ENCODE data around the gene RSBN1L.
A peak's percentile ranks its signal among the peaks of the same experiment; 100 is the strongest.
"Not testable (repeated sequence)": the region's sequence is repeated elsewhere in the genome, so short reads cannot be mapped to it uniquely, and the experiment has no call there.

RSBN1L gene

GRCh38 chr7:77770316-77770715 is 74.1 kb downstream of the RSBN1L start:
- no peak for DNase-seq (ENCODE audit: low spot score)

GRCh38 chr7:77771901-77772300 is 75.6 kb downstream of the RSBN1L start:
- DNase-seq (ENCODE audit: low spot score) = no peak

GRCh38 chr7:77778535-77778934 is 82.3 kb downstream of the RSBN1L start:
- no peak for DNase-seq (ENCODE audit: low spot score)

GRCh38 chr7:77782383-77782782 is 86.1 kb downstream of the RSBN1L start:
- no peak for DNase-seq (ENCODE audit: low spot score)

- DNase-seq (ENCODE audit: low spot score) = no peak
These were observed 86.9 kb downstream of the RSBN1L start for GRCh38 chr7:77783111-77783510.

- no peak for DNase-seq (ENCODE audit: low spot score)
These were observed 87.3 kb downstream of the RSBN1L start for GRCh38 chr7:77783545-77783944.

GRCh38 chr7:77784426-77784825 is 88.2 kb downstream of the RSBN1L start:
- not testable (repeated sequence) for DNase-seq (ENCODE audit: low spot score)

- DNase-seq (ENCODE audit: low spot score) = no peak
These were observed 89.8 kb downstream of the RSBN1L start for GRCh38 chr7:77786018-77786417.

GRCh38 chr7:77786741-77787140 is 90.5 kb downstream of the RSBN1L start:
- DNase-seq (ENCODE audit: low spot score) = no peak

GRCh38 chr7:77788327-77788902 is 92.2 kb downstream of the RSBN1L start:
- no peak for DNase-seq (ENCODE audit: low spot score)

- no peak for DNase-seq (ENCODE audit: low spot score)
These were observed 95.1 kb downstream of the RSBN1L start for GRCh38 chr7:77791336-77791735.

- DNase-seq (ENCODE audit: low spot score) = no peak
These were observed 95.7 kb downstream of the RSBN1L start for GRCh38 chr7:77791956-77792355.

- DNase-seq (ENCODE audit: low spot score) = no peak
These were observed 97.7 kb downstream of the RSBN1L start for GRCh38 chr7:77794000-77794399.

- DNase-seq (ENCODE audit: low spot score) = no peak
These were observed 99.8 kb downstream of the RSBN1L start for GRCh38 chr7:77796109-77796508.

GRCh38 chr7:77796960-77797359 is 100.7 kb downstream of the RSBN1L start:
- DNase-seq (ENCODE audit: low spot score) = no peak

- DNase-seq (ENCODE audit: low spot score) = no peak
These were observed 101.6 kb downstream of the RSBN1L start for GRCh38 chr7:77797734-77798393.

GRCh38 chr7:77798394-77799077 is 102.3 kb downstream of the RSBN1L start, which contains the start of the genes PHTF2 and TMEM60:
PHTF2 (plus strand) TSS chr7:77798773.
TMEM60 (minus strand) TSS chr7:77798434; CDS start chr7:77794373, 4,061 bp downstream.
- peak; percentile 100 for DNase-seq (ENCODE audit: low spot score)

- DNase-seq (ENCODE audit: low spot score) = peak; percentile 64
These were observed 103.1 kb downstream of the RSBN1L start for GRCh38 chr7:77799078-77799964.

- no peak for DNase-seq (ENCODE audit: low spot score)
These were observed 103.9 kb downstream of the RSBN1L start for GRCh38 chr7:77800158-77800557.

- no peak for DNase-seq (ENCODE audit: low spot score)
These were observed 104.5 kb downstream of the RSBN1L start for GRCh38 chr7:77800730-77801129.

GRCh38 chr7:77802557-77803405 is 106.5 kb downstream of the RSBN1L start:
- no peak for DNase-seq (ENCODE audit: low spot score)

Measured in pons (tissue), 1 donor.